Cardiac muscle cell (in vitro differentiated cells and primary cell): ENCODE measurements around the gene TMEM39A. TPM values are rescaled to one million over a fixed set of nuclear protein-coding genes. Genes with fewer than 3 reads are reported as not detected.

Source experiments
- DNase-seq, 2 donors: peaks; one replicate each; pipeline versions ENCODE4 v3.0.0 to v3.0.0-alpha.2; 2010 to 2017; ENCODE audit warnings: low read depth in 1 of 2, low spot score in 1 of 2
- H3K27ac ChIP-seq: fragments of 200-600 bp; sonication (generic); 2 replicates; pipeline ENCODE4 v1.5.1; 2016
- H3K27me3 ChIP-seq: fragments of 200-600 bp; sonication (generic); 2 replicates; pipeline ENCODE4 v1.6.0; 2016; ENCODE audit warnings: control low read depth
- H3K36me3 ChIP-seq: fragments of 200-600 bp; sonication (generic); 2 replicates; pipeline ENCODE4 v1.5.1; 2016; ENCODE audit warnings: control low read depth
- H3K4me1 ChIP-seq: fragments of 200-600 bp; sonication (generic); 2 replicates; pipeline ENCODE4 v1.8.1; 2017; ENCODE audit warnings: low read depth, mild to moderate bottlenecking, mixed run types
- H3K4me3 ChIP-seq: fragments of 200-600 bp; sonication (generic); 2 replicates; pipeline ENCODE4 v1.5.1; 2016; ENCODE audit warnings: mild to moderate bottlenecking
- H3K9me3 ChIP-seq: fragments of 200-600 bp; sonication (generic); 2 replicates; pipeline ENCODE4 v1.5.1; 2017; ENCODE audit warnings: low read depth, mild to moderate bottlenecking, control low read depth
- CTCF ChIP-seq: IDR thresholded peaks from 2 replicates; pipeline ENCODE4 v1.5.1; 2012; ENCODE audit warnings: low read depth, mild to moderate bottlenecking, low read length
- polyA plus RNA-seq: library from polyadenylated mRNA; unstranded; fragments of >200 nt; fragmentation: Nextera tagmentation; extraction: Ambion mirVana; gene quantifications from 2 replicates; pipeline ENCODE4 v1.2.1, GENCODE V29; 2016
- total RNA-seq: library from RNA; depleted of rRNA; stranded (reverse); fragments of >200 nt; gene quantifications from 2 replicates; pipeline ENCODE4 v1.2.3, GENCODE V29; 2016

TMEM39A gene
- total and polyA plus RNA-seq, 2 experiments from 2014 or later = 21.5 to 48.8 TPM

- Histone ChIP-seq H3K9me3 (no peaks in the 10 kb centered on the region), H3K4me1 (no peaks in the 10 kb centered on the region), H3K36me3 (peaks cover 13% of the 10 kb centered on the region), H3K27ac (no peak overlapping the region), H3K4me3 (no peak overlapping the region), H3K27me3 (no peaks in the 10 kb centered on the region)
- DNase-seq = no peak
- TF ChIP-seq CTCF = no peak
Observed at GRCh38 chr3:119470866-119471265, 7.5 kb upstream of the TMEM39A start.

GRCh38 chr3:119469418-119470189 is 6.2 kb upstream of the TMEM39A start:
- peak overlapping the region; percentile 92 for H3K4me3 ChIP-seq
- H3K36me3 ChIP-seq = peaks cover 8% of the 10 kb centered on the region
- H3K9me3 ChIP-seq = no peaks in the 10 kb centered on the region
- no peaks in the 10 kb centered on the region for H3K4me1 ChIP-seq
- no peaks in the 10 kb centered on the region for H3K27me3 ChIP-seq
- no peak for TF ChIP-seq CTCF
- H3K27ac ChIP-seq = peak overlapping the region; percentile 31
- peak in 1 of 2 donors; percentile 60 for DNase-seq

GRCh38 chr3:119468041-119468440 is 4.6 kb upstream of the TMEM39A start:
- no peak for TF ChIP-seq CTCF
- DNase-seq = no peak
- no peaks in the 10 kb centered on the region for H3K9me3 ChIP-seq
- H3K27me3 ChIP-seq = no peaks in the 10 kb centered on the region
- peaks cover 5% of the 10 kb centered on the region for H3K4me1 ChIP-seq
- H3K36me3 ChIP-seq = peaks cover under 1% of the 10 kb centered on the region
- no peak overlapping the region for H3K4me3 ChIP-seq
- H3K27ac ChIP-seq = no peak overlapping the region

DNA sequence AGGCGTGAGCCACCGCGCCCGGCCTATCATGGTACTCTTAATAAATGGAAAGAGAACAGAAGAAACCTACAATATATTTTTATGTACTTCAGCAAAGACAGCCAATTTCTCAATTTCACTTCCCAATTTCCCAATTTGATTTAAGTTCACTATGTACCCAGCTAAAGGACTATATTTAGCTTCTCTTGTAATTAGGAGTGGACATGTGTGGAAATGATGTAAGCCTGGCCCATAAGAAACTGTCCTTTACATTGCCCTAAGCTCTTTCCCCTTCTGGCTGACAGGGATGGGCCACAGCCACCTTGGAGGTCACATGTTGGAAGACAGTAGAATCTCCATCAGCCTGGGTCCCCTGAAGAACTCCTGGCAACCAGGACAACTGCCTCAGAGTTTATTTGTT is 6.2 kb downstream of the TMEM39A start:
- Histone ChIP-seq H3K9me3 (no peaks in the 10 kb centered on the region), H3K36me3 (peaks cover 71% of the 10 kb centered on the region)
- no peak for TF ChIP-seq CTCF

GRCh38 chr3:119456469-119456868 is 6.9 kb downstream of the TMEM39A start:
- Histone ChIP-seq H3K9me3 (no peaks in the 10 kb centered on the region), H3K4me1 (no peaks in the 10 kb centered on the region), H3K27ac (no peak overlapping the region), H3K27me3 (no peaks in the 10 kb centered on the region), H3K36me3 (peaks cover 70% of the 10 kb centered on the region), H3K4me3 (no peak overlapping the region)
- DNase-seq = no peak
- no peak for TF ChIP-seq CTCF

More for the DNA sequence above, 6.2 kb downstream of the TMEM39A start:
- H3K27ac ChIP-seq = no peak overlapping the region
- no peaks in the 10 kb centered on the region for H3K27me3 ChIP-seq
- H3K4me3 ChIP-seq = no peak overlapping the region
- peak in 1 of 2 donors; percentile 5 for DNase-seq
- H3K4me1 ChIP-seq = peaks cover 6% of the 10 kb centered on the region
